ENCODE results near the gene TAGLN2. TPM values are rescaled to one million over a fixed set of nuclear protein-coding genes. Genes with fewer than 3 reads are reported as not detected.
A peak's percentile ranks its signal among the peaks of the same experiment; 100 is the strongest.

Gene TAGLN2
- total RNA-seq, 2 donors from 2014 or later: 268 to 291 TPM

GRCh38 chr1:159938905-159939677, 13.8 kb upstream of the TAGLN2 start:
- peak; percentile 7 for ATAC-seq
- intact Hi-C loops (cut with DNase I, micrococcal nuclease): loop anchor here in 1 of 2 donors (5.0 kb wide), 1 partner anchor 68 kb away; no protein-coding TSS in a partner anchor
- DNase-seq: peak in 1 of 2 donors; percentile 16

- DNase-seq: peak in 1 of 2 donors; percentile 27
- intact Hi-C loops (cut with DNase I, micrococcal nuclease): loop anchor here in 1 of 2 donors (5.0 kb wide), 1 partner anchor 69 kb away; no protein-coding TSS in a partner anchor
Measured at GRCh38 chr1:159938211-159938852, 13.0 kb upstream of the TAGLN2 start.

GRCh38 chr1:159937054-159937750, 11.9 kb upstream of the TAGLN2 start:
- ATAC-seq (peak; percentile 50), DNase-seq (peak; percentile 71 to 77)
- intact Hi-C loops (cut with DNase I, micrococcal nuclease): loop anchor here (2.0 to 5.0 kb wide), 2 partner anchors 70 kb away; no protein-coding TSS in a partner anchor

More at GRCh38 chr1:159938211-159938852, 13.0 kb upstream of the TAGLN2 start:
- peak; percentile 14 for ATAC-seq

DNA sequence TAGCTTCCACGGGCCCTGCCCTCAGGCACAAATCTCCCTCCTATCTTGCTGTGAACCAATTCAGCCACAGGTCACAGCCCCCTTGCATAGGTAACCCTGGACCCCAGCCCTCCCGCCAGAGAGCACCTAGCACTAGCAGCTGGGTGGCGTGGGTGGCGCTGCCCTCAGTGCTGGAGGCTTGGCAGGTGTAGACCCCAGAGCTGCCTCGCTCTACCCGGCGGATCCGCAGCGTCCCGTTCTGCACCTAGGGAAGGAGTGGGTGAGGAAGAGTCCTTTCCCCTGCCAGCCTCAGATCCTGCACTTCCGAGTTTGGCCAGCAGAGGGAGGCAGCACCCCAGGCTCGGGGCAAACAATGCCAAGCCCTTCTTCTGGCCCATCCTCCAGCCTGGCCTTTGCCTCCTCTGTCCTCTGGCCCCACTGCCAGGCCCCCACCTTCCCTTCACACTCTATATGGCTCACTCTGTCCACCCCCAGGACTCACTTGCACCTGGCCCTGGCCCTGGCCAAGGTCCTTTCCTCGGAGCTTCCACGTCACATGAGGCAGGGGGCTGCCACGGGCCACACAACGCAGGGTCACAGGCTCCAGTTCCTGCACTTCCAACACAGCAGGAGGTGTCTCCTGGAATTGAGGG, 11.1 kb upstream of the TAGLN2 start:
- ATAC-seq (peak; percentile 79), DNase-seq (peak; percentile 64 to 89)
- intact Hi-C loops (cut with DNase I, micrococcal nuclease): loop anchor here (2.0 to 5.0 kb wide), 2 partner anchors 70 to 71 kb away; no protein-coding TSS in a partner anchor

GRCh38 chr1:159935719-159936272, 10.5 kb upstream of the TAGLN2 start:
- intact Hi-C loops (cut with DNase I, micrococcal nuclease): loop anchor here (2.0 to 5.0 kb wide), 2 partner anchors 71 to 72 kb away; no protein-coding TSS in a partner anchor
- DNase-seq: no peak
- ATAC-seq: no peak

GRCh38 chr1:159935305-159935704, 10.0 kb upstream of the TAGLN2 start:
- ATAC-seq (no peak), DNase-seq (no peak)
- intact Hi-C loops (cut with DNase I, micrococcal nuclease): loop anchor here in 1 of 2 donors (5.0 kb wide), 1 partner anchor 72 kb away; no protein-coding TSS in a partner anchor

GRCh38 chr1:159934136-159935039, 9.1 kb upstream of the TAGLN2 start:
- ATAC-seq (no peak), DNase-seq (no peak)
- intact Hi-C loops (cut with DNase I, micrococcal nuclease): loop anchor here in 1 of 2 donors (5.0 kb wide), 1 partner anchor 73 kb away; no protein-coding TSS in a partner anchor

DNA sequence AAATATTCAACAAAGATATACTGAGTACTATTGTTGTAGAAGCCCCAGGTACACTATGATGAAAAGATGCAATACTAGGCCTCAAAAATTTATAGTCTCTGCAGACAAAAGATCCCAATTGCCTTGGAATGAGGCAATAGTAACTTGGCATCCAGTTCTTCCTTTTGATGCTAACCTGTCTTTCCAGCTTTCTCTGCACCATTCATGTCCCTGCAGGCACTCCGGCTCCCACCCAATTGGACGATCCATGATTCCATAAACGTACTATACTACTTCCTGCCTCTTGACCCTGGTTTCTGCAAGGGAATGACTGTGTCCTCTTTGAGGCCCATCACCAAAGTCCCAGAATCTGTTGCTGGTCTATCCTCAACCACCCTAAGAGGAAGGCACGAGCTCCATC, 8.0 kb upstream of the TAGLN2 start:
- ATAC-seq (no peak), DNase-seq (no peak)
- intact Hi-C loops (cut with DNase I, micrococcal nuclease): no loop called here

- ATAC-seq (no peak), DNase-seq (no peak)
- intact Hi-C loops (cut with DNase I, micrococcal nuclease): no loop called here
Measured at GRCh38 chr1:159932296-159933285, 7.3 kb upstream of the TAGLN2 start.

GRCh38 chr1:159931795-159932173, 6.5 kb upstream of the TAGLN2 start:
- ATAC-seq: no peak
- intact Hi-C loops (cut with DNase I, micrococcal nuclease): no loop called here
- DNase-seq: no peak

- intact Hi-C loops (cut with DNase I, micrococcal nuclease): no loop called here
- DNase-seq (no peak), ATAC-seq (no peak)
Measured at GRCh38 chr1:159931101-159931794, 5.9 kb upstream of the TAGLN2 start.

DNA sequence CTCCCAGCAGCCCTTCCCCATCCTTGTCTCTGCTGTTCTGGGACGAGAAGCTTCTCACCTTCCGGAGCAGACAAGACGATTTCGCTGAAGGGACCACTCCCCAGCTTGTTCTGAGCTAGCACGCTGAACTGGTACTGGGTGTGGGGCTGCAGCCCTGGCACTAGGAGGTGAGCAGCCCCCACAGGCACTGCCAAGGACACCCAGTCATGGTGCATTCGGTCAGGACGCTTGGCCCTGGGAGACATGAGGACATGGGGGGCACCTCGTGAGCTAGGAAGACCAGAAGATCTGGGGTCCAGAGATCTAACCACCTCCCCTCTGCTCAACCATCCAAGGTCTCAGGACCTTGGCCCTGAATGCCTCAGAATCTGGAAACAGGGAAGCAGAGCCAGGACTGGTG, 5.3 kb upstream of the TAGLN2 start:
- intact Hi-C loops (cut with DNase I, micrococcal nuclease): no loop called here
- no peak for ATAC-seq
- DNase-seq: no peak

- no peak for DNase-seq
- intact Hi-C loops (cut with DNase I, micrococcal nuclease): no loop called here
- ATAC-seq: no peak
Measured at GRCh38 chr1:159930216-159930615, 4.9 kb upstream of the TAGLN2 start.

GRCh38 chr1:159929155-159930051, 4.1 kb upstream of the TAGLN2 start:
- ATAC-seq (peak; percentile 11), DNase-seq (peak in 1 of 2 donors; percentile 64)
- intact Hi-C loops (cut with DNase I, micrococcal nuclease): no loop called here
